HepG2 (cell line): Measurements from ENCODE around the gene WDFY1. TPM values are rescaled to one million over a fixed set of nuclear protein-coding genes. Genes with fewer than 3 reads are reported as not detected.

Experiments
- ATAC-seq: fragments of 200-7000 bp; cut with Tn5 transposase; 3 replicates; pipeline ENCODE4 v1.9.1; 2020; ENCODE audit warnings: mild to moderate bottlenecking, moderate library complexity
- BruUV-seq: library from RNA; stranded (reverse); fragments of 400-500 nt; replicated peaks from 2 replicates; lab custom pipeline; 2021; lab: Mats Ljungman, UMichigan
- CTCF ChIA-PET: fragments of 300-600 bp; formaldehyde crosslinking; extraction: SDS; loops from one replicate; lab custom pipeline; 2021; ENCODE audit warnings: low total read pairs, inconsistent platforms, low intra/inter-chr PET ratio; lab: Yijun Ruan, JAX
- POLR2A ChIA-PET: fragments of 350-600 bp; sonication (Branson Sonifier 250); formaldehyde crosslinking; loops from one replicate; lab custom pipeline; 2020; ENCODE audit warnings: antibody characterized with exemption, inconsistent platforms; lab: Yijun Ruan, JAX
- DNase-seq: peaks from one replicate; pipeline ENCODE4 v3.0.0-alpha.2; 2015; ENCODE audit warnings: low spot score
- FAIRE-seq: peaks from 3 replicates; lab custom pipeline; 2011; peaks lifted over from hg19 to GRCh38; lab: Jason Lieb, UNC
- H2AFZ ChIP-seq: one replicate; pipeline ENCODE4 v1.6.1; 2011; ENCODE audit warnings: low read length, inconsistent platforms
- H3K27ac ChIP-seq: fragments of 300-600 bp; 3 replicates; pipeline ENCODE4 v1.8.0; 2011; ENCODE audit warnings: mixed run types, mild to moderate bottlenecking, mixed read lengths, low read length, inconsistent platforms; ENCODE audit not compliant: insufficient read depth; ENCODE audit errors: extremely low read length
- H3K27me3 ChIP-seq, 2 experiments: fragments of 200-600 bp in 1 of 2; 2 replicates in 1 of 2; 3 replicates in 1 of 2; pipeline versions ENCODE4 v1.6.0 to v1.8.0; 2011; ENCODE audit warnings: low read length in 2 of 2, mild to moderate bottlenecking in 2 of 2, moderate library complexity in 2 of 2, inconsistent platforms in 1 of 2; ENCODE audit not compliant: insufficient read depth in 2 of 2, control insufficient read depth in 1 of 2
- H3K36me3 ChIP-seq, 2 experiments: fragments of 200-600 bp in 1 of 2; replicated peaks in 1 of 2; 2 replicates in 1 of 2; 3 replicates in 1 of 2; pipeline versions ENCODE4 v1.5.1 to v1.8.0; 2011; ENCODE audit warnings: low read length in 2 of 2, inconsistent platforms in 1 of 2; ENCODE audit not compliant: insufficient read depth in 2 of 2, control insufficient read depth in 1 of 2
- H3K4me1 ChIP-seq: 2 replicates; pipeline ENCODE4 v1.5.1; 2012; ENCODE audit warnings: low read length, inconsistent platforms; ENCODE audit not compliant: insufficient read depth
- H3K4me2 ChIP-seq: 2 replicates; pipeline ENCODE4 v1.6.0; 2011; ENCODE audit warnings: low read depth, low read length, inconsistent platforms
- H3K4me3 ChIP-seq, 3 experiments: fragments of 200-600 bp in 1 of 3; sonication (generic), shearing (Covaris generic) in 1 of 3; replicated peaks in 1 of 3; 2 replicates each; pipeline ENCODE4 v1.5.1; 2011 to 2016; ENCODE audit warnings: low read length in 3 of 3, inconsistent platforms in 2 of 3, low read depth in 2 of 3, mild to moderate bottlenecking in 2 of 3, control low read depth in 1 of 3, mixed read lengths in 1 of 3; ENCODE audit not compliant: insufficient read depth in 1 of 3
- H3K79me2 ChIP-seq: one replicate; pipeline ENCODE4 v1.6.1; 2011; ENCODE audit warnings: low read length, inconsistent platforms; ENCODE audit not compliant: insufficient read depth
- H3K9ac ChIP-seq: 2 replicates; pipeline ENCODE4 v1.6.0; 2011; ENCODE audit warnings: mild to moderate bottlenecking, low read depth, low read length, inconsistent platforms; ENCODE audit not compliant: insufficient read depth
- H3K9me3 ChIP-seq: 2 replicates; pipeline ENCODE4 v1.5.1; 2012; ENCODE audit warnings: mild to moderate bottlenecking, low read length
- H4K20me1 ChIP-seq: 2 replicates; pipeline ENCODE4 v1.6.0; 2011; ENCODE audit warnings: inconsistent platforms, mild to moderate bottlenecking, low read length, moderate library complexity; ENCODE audit not compliant: insufficient read depth
- FOXK2 ChIP-seq: fragments of 450-650 bp; IDR thresholded peaks from 2 replicates; pipeline ENCODE4 v1.6.1; 2016
- KDM4B ChIP-seq: sonication (generic); formaldehyde crosslinking; IDR thresholded peaks from 2 replicates; pipeline ENCODE4 v1.4.0; 2020; ENCODE audit warnings: missing genetic modification reagents
- ONECUT2 ChIP-seq: sonication (generic); formaldehyde crosslinking; IDR thresholded peaks from 2 replicates; pipeline ENCODE4 v1.4.0; 2020; ENCODE audit warnings: missing genetic modification reagents
- PAXIP1 ChIP-seq: sonication (generic); formaldehyde crosslinking; conservative IDR thresholded peaks from 2 replicates; pipeline ENCODE4 v1.4.0; 2020; ENCODE audit warnings: mild to moderate bottlenecking, missing genetic modification reagents, moderate library complexity
- SP140L ChIP-seq: sonication (generic); formaldehyde crosslinking; IDR thresholded peaks from 2 replicates; pipeline ENCODE4 v1.4.0; 2020; ENCODE audit warnings: missing genetic modification reagents, borderline replicate concordance
- ZNF256 ChIP-seq: sonication (generic); formaldehyde crosslinking; conservative IDR thresholded peaks from 2 replicates; pipeline ENCODE4 v1.4.0; 2020; ENCODE audit warnings: missing genetic modification reagents
- ZNF264 ChIP-seq: sonication (generic); formaldehyde crosslinking; IDR thresholded peaks from 2 replicates; pipeline ENCODE4 v1.4.0; 2020; ENCODE audit warnings: missing genetic modification reagents
- ZNF34 ChIP-seq: sonication (generic); formaldehyde crosslinking; IDR thresholded peaks from 2 replicates; pipeline ENCODE4 v1.4.0; 2020; ENCODE audit warnings: mild to moderate bottlenecking, missing genetic modification reagents, borderline replicate concordance
- WGBS: methylation state at CpG from one replicate; pipeline ENCODE4 v1.1.6; 2017; ENCODE audit warnings: low lambda C conversion rate; 5-methylcytosine and 5-hydroxymethylcytosine counted together
- in situ Hi-C: cut with HindIII; loops from 2 replicates; pipeline ENCODE4 v1.10.0; 2017; ENCODE audit warnings: low pct_unique_long_range_greater_than_20kb; ENCODE audit not compliant: extremely low pct_ligation_motif_present
- intact Hi-C: fragments of 100-400 bp; cut with micrococcal nuclease; formaldehyde crosslinking; loops from one replicate; pipeline ENCODE4 v1.10.0; 2022; ENCODE audit not compliant: unreplicated experiment
- polyA plus RNA-seq, 8 experiments: library from polyadenylated mRNA; depleted of rRNA in 3 of 8; stranded (reverse) in 7 of 8; unstranded in 1 of 8; fragments of >200 nt; fragmentation: Illumina TruSeq in 4 of 8; extraction: Trizol in 4 of 8; gene quantifications; 2 replicates each; pipeline versions ENCODE4 v1.2.1 to v1.2.3, GENCODE V29; 2011 to 2016; ENCODE audit warnings: low read depth in 4 of 8, missing spikeins in 1 of 8, mixed read lengths in 1 of 8; ENCODE audit not compliant: insufficient read depth in 1 of 8
- total RNA-seq, 5 experiments: library from RNA; depleted of rRNA; stranded (reverse); fragments of >200 nt; fragmentation: Illumina TruSeq; extraction: Trizol; gene quantifications; 2 replicates each; pipeline ENCODE4 v1.2.3, GENCODE V29; 2016; ENCODE audit warnings: low read depth in 1 of 5
- TF ChIP-seq, protein P1 (sequence below): sonication (generic); formaldehyde crosslinking; IDR thresholded peaks from 2 replicates; pipeline ENCODE4 v1.5.0; 2020; ENCODE audit warnings: missing genetic modification reagents
- TF ChIP-seq, protein P2 (sequence below): sonication (generic); formaldehyde crosslinking; IDR thresholded peaks from 2 replicates; pipeline ENCODE4 v1.4.0; 2020; ENCODE audit warnings: missing genetic modification reagents
- TF ChIP-seq, protein P3 (sequence below): sonication (generic); formaldehyde crosslinking; IDR thresholded peaks from 2 replicates; pipeline ENCODE4 v1.4.0; 2020; ENCODE audit warnings: mild to moderate bottlenecking, missing genetic modification reagents
- TF ChIP-seq, protein P4 (sequence below): sonication (generic); formaldehyde crosslinking; conservative IDR thresholded peaks from 2 replicates; pipeline ENCODE4 v1.4.0; 2020; ENCODE audit warnings: missing genetic modification reagents

The WDFY1 gene
- total and polyA plus RNA-seq, 2 of the 13 experiments (the other 11 are each of a cell fraction or from before 2014, with no cell fraction given) = 77.0 to 78.4 TPM

DNA sequence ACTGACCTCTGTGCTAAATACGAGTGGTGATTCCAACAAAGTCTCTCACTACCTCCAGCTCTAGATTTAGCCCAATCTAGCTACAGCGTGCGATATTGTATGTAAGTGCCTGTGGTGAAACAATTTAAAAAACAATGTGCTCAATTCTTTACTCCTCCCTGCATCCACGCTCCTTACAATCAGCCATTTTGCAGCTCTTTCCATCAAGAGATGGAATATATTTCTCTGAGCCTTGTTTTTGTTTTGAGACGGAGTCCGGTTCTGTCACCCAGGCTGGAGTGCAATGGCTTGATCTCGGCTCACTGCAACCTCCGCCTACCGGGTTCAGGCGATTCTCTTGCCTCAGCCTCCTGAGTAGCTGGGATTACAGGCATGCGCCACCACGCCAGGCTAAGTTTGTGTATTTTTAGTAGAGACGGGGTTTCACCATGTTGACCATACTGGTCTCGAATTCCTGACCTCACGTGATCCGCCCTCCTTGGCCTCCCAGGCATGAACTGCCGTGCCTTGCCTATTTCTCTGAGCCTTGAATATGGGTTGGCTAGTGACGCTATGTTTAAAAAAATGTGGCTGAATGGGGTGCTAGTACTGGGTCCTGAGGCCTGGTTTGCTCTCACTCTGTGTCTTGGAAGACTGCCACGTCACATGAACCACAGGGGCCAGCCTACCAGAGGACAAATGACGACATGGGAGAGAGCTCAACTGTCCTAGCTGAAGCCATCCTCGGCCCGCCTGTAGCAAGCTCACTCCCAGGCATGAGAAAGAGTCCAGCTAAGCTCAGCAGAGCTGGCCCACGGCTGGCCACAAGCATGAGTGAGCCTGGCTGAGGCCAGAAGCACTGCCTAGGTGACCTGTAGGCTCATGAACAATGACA, 14.8 kb downstream of the WDFY1 start (continued):
- TF ChIP-seq ZNF34 (CRISPR knock-in tag) (peak; percentile 86; the same call in 1 of the 2 replicates), SP140L (CRISPR knock-in tag) (peak; percentile 87), KDM4B (no peak; the same call in 1 of the 2 replicates), PAXIP1 (CRISPR knock-in tag) (peak; percentile 65; the same call in 1 of the 2 replicates)
- TF ChIP-seq, protein P1, sequence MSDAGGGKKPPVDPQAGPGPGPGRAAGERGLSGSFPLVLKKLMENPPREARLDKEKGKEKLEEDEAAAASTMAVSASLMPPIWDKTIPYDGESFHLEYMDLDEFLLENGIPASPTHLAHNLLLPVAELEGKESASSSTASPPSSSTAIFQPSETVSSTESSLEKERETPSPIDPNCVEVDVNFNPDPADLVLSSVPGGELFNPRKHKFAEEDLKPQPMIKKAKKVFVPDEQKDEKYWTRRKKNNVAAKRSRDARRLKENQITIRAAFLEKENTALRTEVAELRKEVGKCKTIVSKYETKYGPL (CRISPR knock-in tag) = no peak

GRCh38 chr2:223929571-223930102, 15.5 kb downstream of the WDFY1 start:
- Histone ChIP-seq H3K4me1 (peaks cover 56% of the 10 kb centered on the region), H3K27me3 (no peaks in the 10 kb centered on the region; a peak in 1 of 5 replicates), H3K4me3 (peak overlapping the region; percentile 53 to 68 (median 64)), H3K27ac (peak overlapping the region; percentile 90), H2AFZ (no peak overlapping the region), H3K36me3 (no peaks in the 10 kb centered on the region; a peak in 1 of 5 replicates), H3K9ac (peak overlapping the region; percentile 81), H3K4me2 (peak overlapping the region; percentile 92), H3K9me3 (peaks cover 8% of the 10 kb centered on the region), H4K20me1 (no peaks in the 10 kb centered on the region), H3K79me2 (peaks cover 69% of the 10 kb centered on the region)
- intact Hi-C loops = loop anchor here (1.0 to 5.0 kb wide), 6 partner anchors 16 to 92 kb away; partner anchors contain the start of genes AP1S3, MRPL44 and WDFY1
- ATAC-seq (peak; percentile 28), DNase-seq (peak; percentile 64), FAIRE-seq (no peak)
- 4% methylated on average over 4 of the region's 4 CpGs for WGBS
- ChIA-PET CTCF (no interaction called here), POLR2A (interaction anchor here (0.6 to 3.2 kb wide), 21 partner anchors 9 to 217 kb away, joined by 3 to 82 read pairs (median 6); partner anchors contain the start of genes MRPL44 and WDFY1)
- no TSS peak for BruUV-seq
- in situ Hi-C loops = no loop called here
- TF ChIP-seq, protein P2, sequence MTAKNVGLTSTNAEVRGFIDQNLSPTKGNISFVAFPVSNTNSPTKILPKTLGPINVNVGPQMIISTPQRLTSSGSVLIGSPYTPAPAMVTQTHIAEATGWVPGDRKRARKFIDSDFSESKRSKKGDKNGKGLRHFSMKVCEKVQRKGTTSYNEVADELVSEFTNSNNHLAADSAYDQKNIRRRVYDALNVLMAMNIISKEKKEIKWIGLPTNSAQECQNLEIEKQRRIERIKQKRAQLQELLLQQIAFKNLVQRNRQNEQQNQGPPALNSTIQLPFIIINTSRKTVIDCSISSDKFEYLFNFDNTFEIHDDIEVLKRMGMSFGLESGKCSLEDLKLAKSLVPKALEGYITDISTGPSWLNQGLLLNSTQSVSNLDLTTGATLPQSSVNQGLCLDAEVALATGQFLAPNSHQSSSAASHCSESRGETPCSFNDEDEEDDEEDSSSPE (CRISPR knock-in tag) = no peak
- TF ChIP-seq, protein P3, sequence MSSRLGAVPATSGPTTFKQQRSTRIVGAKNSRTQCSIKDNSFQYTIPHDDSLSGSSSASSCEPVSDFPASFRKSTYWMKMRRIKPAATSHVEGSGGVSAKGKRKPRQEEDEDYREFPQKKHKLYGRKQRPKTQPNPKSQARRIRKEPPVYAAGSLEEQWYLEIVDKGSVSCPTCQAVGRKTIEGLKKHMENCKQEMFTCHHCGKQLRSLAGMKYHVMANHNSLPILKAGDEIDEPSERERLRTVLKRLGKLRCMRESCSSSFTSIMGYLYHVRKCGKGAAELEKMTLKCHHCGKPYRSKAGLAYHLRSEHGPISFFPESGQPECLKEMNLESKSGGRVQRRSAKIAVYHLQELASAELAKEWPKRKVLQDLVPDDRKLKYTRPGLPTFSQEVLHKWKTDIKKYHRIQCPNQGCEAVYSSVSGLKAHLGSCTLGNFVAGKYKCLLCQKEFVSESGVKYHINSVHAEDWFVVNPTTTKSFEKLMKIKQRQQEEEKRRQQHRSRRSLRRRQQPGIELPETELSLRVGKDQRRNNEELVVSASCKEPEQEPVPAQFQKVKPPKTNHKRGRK (CRISPR knock-in tag) = no peak
- TF ChIP-seq FOXK2 = no peak
- peak; percentile 56 for TF ChIP-seq ZNF264
- TF ChIP-seq ZNF256 (CRISPR knock-in tag) = no peak
- 0 out of 2 replicates have a peak, but pooled peaks have one; percentile 11 for TF ChIP-seq ONECUT2 (CRISPR knock-in tag)
- TF ChIP-seq, protein P4, sequence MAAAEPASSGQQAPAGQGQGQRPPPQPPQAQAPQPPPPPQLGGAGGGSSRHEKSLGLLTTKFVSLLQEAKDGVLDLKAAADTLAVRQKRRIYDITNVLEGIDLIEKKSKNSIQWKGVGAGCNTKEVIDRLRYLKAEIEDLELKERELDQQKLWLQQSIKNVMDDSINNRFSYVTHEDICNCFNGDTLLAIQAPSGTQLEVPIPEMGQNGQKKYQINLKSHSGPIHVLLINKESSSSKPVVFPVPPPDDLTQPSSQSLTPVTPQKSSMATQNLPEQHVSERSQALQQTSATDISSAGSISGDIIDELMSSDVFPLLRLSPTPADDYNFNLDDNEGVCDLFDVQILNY (CRISPR knock-in tag) = no peak
